HG02678 (cell line): Measurements from ENCODE around the gene NFX1.
A peak's percentile ranks its signal among the peaks of the same experiment; 100 is the strongest.

Experiments used
- ATAC-seq: cut with Tn5 transposase; IDR thresholded peaks from one replicate; pipeline ENCODE4 v1.9.1; 2021; ENCODE audit warnings: mild to moderate bottlenecking, moderate library complexity; ENCODE audit not compliant: unreplicated experiment

NFX1 gene

GRCh38 chr9:33265211-33265865, 25.0 kb upstream of the NFX1 start:
- no peak for ATAC-seq

GRCh38 chr9:33267151-33267767, 23.1 kb upstream of the NFX1 start:
- ATAC-seq: no peak

GRCh38 chr9:33270146-33270545, 20.2 kb upstream of the NFX1 start:
- no peak for ATAC-seq

GRCh38 chr9:33272061-33272460, 18.3 kb upstream of the NFX1 start:
- ATAC-seq: no peak

GRCh38 chr9:33273266-33273971, 16.9 kb upstream of the NFX1 start:
- ATAC-seq: no peak

- ATAC-seq: no peak
Observed at GRCh38 chr9:33273972-33274328, 16.4 kb upstream of the NFX1 start.

GRCh38 chr9:33277484-33277883, 12.8 kb upstream of the NFX1 start:
- ATAC-seq: no peak

- no peak for ATAC-seq
Observed at GRCh38 chr9:33285502-33285901, 4.8 kb upstream of the NFX1 start.

- no peak for ATAC-seq
Observed at GRCh38 chr9:33287087-33287490, 3.2 kb upstream of the NFX1 start.

GRCh38 chr9:33288235-33288634, 2.1 kb upstream of the NFX1 start:
- ATAC-seq: no peak

GRCh38 chr9:33288828-33289483, 1.4 kb upstream of the NFX1 start:
- ATAC-seq: no peak

GRCh38 chr9:33289496-33289895, 820 bp upstream of the NFX1 start:
- ATAC-seq: no peak

- ATAC-seq: no peak
Observed at GRCh38 chr9:33289936-33290246, 425 bp upstream of the NFX1 start.

GRCh38 chr9:33291031-33291397, 698 bp downstream of the NFX1 start:
- ATAC-seq: no peak

- no peak for ATAC-seq
Observed at GRCh38 chr9:33291901-33292300, 1.6 kb downstream of the NFX1 start.

GRCh38 chr9:33293782-33294181, 3.5 kb downstream of the NFX1 start:
- no peak for ATAC-seq

- no peak for ATAC-seq
Observed at GRCh38 chr9:33294670-33295432, 4.5 kb downstream of the NFX1 start.

GRCh38 chr9:33295571-33295970, 5.3 kb downstream of the NFX1 start:
- ATAC-seq: peak; percentile 45

- ATAC-seq: peak; percentile 93
Observed at GRCh38 chr9:33297432-33297831, 7.1 kb downstream of the NFX1 start.

GRCh38 chr9:33300546-33300945, 10.2 kb downstream of the NFX1 start:
- no peak for ATAC-seq

- ATAC-seq: no peak
Observed at GRCh38 chr9:33304362-33304761, 14.0 kb downstream of the NFX1 start.
